ENCODE measurements around the gene ADIPOR2.

The ADIPOR2 gene

DNA sequence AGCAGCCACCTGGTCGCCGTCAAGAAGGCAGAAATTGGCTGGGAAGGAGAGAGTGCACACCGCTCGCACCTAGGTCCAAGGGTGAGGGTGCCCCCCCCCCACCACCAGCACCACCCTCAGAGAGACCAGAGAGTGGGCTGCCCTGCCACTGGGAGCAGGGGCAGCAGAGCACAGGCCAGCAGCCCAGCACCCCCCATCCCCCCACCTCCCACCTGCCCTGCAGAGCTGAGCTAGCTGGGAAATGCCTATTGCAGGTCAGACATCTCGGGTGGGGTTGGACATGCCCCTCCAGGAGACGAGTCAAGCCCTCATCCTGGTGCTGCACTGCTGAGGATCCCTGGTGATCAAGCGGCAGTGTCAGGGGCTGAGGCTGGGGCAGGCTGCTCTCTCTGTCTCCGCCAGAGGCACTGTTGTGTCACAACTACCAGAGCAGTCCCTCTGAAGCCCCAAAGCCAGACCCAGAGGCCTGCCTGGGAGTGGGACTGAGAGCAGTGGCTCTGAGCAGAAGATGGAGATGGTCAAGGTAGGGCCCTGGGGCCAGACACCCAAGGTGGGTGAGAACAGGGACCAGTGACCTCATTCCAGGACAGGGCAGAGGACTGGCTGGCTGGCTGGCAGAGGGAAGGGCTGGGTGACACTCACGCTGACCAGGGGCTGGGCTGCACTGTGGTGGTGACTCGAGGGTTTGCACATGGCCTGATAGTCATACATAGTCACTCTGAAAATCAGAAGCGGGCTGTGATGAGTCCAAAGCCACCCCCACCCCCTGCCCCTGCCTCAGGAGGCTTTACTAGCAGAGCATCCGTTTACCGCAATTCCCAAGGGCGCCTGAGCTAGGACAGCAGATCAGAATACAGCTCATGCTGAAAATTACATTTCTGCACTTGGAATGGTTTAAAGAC, 109.8 kb downstream of the ADIPOR2 start:
- peak; percentile 60 for DNase-seq

DNA sequence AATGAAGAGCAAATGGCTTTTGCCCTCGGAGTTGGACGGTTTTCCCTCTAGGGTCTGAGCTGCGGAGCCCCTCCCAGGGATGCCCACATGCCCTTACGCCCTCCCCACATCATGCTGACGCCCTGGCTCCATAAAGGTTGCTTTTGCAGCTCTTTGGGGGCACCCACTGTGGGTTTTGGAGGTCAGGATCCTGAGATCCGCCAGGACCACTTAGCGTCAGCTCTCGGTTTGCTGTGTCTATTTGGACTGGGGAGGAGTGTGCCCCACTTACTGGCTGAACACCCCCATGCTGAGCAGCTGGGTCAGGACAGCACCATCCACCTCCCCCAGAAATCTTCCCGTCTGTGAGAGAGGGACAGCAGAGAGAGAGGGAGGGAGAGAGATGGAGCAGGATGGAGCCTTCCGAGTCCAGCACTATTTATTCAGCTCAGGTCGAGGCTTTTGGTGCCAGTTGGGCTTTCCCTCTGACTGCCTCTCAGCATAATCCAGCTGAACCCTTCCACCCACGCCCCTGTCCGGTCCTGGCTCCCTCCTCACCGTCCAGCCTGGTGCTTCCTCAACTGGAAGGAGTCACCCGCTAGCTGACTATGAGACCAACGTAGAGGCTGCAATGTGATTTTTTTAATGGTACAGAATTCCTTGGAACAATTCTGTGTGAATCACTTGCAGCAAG, 110.6 kb downstream of the ADIPOR2 start:
- no peak for DNase-seq

DNA sequence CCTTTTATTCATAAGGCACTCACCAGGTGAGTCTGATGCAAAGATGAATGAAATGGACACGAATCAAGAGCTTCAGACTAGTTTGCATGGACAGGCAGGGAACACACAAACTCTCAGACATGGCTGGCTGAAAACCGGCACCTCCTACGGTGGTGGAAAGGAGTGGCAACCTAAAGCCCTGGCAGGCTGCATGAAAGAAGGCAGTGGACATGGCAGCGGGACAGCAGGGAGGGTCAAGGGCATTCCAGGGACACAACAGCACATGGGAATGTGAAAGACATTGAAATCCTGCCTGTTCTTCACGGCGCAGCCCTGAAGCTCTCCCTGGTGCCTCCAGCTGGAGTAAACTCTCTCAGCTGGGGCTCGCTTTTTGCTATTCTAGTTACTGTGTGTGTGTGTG, 112.9 kb downstream of the ADIPOR2 start:
- no peak for DNase-seq

DNA sequence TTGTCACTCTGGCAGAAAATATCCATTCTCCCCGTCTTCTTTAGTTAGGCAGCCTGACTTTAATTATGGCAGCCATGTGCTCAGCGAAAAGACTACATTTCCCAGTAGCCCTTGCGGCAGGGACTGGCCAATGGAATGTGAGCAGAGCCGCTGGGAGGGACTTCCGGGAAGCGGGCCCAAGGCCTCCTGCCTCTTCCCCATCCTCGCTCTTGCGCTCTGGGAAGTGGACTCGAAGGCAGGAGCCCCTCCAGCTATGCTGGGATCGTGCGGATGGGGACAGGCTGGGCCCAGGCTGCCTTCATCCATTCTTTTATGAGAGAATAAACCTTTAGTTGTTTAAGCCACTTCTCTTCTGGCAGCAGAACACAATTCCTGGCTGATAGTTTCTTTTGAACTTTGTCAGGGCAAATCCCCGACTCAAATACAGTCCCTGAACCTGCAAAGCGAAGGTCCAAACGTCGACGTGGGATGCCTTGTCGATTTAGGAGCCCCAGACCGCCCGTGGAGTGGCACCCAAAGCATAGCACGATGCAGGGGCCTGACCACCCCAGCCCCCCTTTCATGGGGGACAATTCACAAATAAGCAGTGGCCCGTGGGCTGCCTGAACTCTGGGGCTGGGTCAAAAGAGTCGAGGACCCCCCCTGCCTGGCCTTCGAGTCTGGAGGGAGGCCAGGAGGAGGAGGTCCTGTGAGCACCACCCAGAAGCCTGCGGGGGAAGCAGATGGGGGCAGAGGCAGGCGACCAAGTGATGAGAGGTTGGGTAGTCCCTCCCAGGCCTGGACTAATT, 113.9 kb downstream of the ADIPOR2 start:
- peak; percentile 92 for DNase-seq

DNA sequence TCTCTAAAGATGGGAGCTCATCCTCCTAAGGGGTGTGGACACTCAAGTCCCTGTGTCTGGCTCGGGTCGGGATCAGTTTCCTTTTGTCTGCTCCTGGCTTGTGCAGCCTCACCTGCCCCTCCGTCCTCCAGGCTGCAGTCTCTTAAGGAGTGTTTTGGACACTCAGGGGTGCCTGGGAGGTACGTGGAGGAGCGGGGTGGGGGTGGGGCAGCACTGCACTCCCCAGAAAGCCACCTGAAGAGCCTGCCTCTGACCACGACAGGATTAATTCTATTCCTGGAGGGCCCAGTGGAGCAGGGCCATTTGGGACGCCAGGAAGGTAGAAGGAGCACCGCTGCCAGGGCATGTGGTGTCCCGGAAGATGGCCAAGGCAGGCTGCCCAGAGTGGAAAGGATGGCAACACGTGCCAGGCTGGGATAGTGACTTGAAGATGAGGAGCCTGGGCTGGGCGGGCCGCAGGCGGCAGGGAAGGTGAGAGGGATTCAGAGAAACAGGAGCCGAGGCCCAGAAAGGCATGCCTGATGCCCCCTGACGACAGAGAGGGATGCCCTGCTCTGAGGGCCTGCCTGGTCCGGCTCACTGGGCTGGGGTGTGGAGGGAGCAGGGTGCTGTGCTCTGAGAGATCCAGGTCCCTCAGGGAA, 114.7 kb downstream of the ADIPOR2 start:
- no peak for DNase-seq

DNA sequence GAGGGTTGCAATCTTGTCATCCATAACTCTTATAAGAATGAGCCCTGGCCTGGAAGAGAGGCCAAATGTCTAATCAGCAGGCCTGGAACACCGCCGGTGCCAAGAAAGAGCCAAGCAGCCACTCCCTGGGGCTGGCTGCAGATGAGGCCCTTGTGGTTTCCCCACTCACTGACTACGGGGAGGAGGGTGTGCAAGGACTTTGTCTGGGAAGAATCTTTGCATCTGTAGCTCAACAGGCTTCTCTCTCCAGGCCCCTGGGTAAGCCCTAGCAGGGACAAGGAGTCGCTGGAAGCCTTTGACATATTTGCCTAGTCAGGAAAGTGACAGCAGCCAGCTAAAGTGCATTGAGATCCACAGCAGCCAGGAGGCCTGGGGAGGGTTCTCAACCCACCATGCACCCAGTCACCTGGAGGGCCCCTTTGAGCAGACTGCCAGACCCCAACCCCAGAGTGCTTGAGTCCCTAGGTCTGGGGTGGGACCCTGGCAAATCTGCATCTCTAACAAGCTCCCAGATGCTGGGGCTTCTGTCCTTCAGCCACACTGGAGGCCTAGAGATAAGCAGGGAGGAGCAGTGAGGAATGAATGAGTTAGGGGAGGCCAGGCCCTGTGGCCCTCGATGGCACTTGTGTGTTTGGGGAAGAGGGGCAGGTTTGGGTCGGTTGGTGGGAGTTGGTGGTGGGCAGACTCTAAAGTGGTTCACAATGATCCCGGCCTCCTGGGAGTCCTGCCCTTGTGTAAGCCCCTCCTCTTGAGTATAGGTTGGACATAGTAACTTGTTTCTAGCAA, 115.6 kb downstream of the ADIPOR2 start:
- no peak for DNase-seq

DNA sequence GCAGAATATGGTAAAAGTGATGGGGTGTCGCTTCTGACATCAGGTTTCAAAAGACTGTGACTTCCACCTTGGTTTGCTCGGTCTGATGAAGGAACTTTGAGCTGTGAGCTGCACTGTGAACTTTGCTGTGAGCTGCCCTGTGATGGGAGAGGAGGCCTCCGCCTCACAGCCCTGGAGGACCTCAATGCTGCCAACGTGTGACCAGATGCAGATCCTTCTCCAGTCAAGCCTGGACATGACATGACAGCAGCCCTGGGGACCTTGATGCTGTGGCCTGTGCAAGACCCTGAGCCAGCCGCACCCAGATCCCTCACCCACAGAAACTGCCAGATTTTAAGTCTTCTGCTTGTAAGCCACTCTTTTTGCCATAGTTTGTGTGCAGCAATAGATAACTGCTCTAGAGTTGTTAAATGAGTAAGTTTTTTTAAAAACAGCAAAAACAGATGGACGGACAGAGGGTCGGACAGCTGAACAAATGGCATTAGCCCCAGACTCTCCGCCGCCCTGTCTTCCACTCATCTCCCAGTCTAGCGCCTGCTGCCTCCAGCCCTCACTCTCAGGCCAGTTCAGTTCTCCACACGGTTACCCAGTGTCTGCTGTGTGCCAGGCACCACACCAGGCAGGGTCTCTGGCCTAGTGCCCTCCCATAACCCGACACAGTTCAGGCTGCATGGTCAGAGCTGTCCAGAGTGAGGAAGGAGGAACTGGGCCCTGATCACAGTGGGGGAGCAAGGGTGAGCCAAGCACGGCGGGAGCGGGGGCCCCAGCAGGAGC, 116.4 kb downstream of the ADIPOR2 start:
- no peak for DNase-seq

DNA sequence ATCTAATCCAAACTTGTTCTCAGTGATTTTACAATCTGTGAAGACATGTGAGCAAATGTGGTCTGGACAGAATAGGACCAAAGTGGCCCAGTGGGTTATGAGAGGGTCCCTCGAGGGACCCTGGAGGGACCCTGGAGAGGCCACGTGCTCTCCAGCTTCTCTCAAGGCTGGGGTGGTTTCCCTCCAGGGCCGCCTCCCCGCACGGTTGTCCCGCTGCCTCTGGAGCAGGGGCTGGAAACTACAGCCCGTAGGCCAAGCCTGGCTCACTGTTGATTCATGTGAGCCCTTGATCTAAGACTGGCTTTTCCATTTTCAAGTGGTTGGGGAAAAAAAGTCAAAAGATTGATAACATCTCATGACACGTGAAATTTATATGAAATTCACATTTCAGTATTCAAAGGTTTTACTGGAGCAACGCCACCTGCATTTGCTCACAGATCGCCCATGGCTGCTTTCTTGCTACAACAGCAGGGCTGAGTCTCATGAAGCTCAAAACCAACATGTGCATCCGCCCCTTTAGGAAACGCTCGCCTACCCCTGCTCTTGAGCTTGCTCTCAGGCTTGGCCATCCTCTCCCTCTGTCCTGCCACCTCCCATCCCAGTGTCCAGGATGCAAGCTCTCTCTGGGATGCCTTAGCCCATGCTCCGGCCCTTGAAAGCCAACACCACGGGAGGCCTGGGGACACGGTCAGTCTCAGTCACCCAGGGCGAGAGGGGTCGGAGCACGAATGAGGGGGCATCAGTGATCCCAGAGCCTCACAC, 117.3 kb downstream of the ADIPOR2 start:
- no peak for DNase-seq

DNA sequence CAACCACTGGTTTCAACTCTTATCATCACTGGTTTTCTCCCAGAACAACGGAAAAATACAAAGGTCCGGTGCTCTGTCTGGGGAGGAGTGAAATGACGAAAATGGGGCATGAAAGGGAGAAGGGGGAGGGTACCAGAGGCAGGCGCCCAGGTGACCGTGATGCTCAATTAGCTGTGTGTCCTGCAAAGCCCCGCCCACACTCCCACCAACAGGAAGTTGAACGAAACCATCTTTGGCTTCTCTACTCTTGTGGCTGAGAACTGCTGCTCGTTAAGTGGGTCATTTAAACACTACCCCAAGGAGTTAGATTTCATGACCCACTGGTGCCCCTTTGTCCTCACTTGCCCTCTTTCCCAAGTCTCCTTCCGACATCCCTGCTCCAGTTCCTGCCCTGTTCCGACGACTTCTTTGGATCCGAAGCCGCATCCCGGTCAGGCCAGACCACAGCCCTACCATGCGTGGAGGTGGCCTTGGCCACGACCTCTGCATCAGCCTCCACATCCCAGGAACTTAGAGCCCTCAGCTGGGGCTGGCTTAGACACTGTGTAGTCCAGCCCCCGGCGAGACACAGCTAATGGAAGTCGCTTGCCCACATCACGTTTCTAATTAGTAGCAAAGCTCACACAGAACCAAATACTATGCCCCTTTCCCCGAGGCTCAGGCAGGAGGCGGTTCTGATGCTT, 118.1 kb downstream of the ADIPOR2 start:
- no peak for DNase-seq

DNA sequence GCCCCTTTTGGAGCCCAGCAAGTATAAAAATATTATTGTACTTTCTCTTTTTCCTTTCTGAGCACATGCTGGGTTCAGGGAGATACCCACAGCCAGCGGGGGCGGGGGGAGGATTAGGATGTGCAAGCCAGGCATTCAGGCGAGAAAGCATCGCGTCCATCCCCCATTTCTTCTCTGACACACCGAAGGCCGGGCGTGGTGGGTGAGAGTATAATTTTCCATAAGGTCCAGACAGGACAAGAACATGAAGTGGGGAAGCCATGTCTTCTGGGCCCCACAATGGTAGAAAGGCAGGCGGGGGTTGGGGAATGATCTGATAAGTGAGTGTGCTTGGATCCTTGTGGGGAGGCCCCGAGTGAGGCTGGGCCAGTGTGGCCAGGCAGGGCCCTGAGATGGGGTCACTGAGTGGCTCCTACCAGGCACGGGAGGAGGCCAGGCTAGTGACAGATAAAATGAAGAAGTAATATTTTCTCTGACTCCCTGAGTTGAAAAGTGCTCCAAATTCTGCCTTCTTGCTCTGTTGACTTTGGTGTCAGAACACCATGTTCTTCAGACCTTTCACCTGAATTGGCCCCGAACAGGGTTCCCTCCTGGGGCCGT, 118.8 kb downstream of the ADIPOR2 start:
- no peak for DNase-seq

DNA sequence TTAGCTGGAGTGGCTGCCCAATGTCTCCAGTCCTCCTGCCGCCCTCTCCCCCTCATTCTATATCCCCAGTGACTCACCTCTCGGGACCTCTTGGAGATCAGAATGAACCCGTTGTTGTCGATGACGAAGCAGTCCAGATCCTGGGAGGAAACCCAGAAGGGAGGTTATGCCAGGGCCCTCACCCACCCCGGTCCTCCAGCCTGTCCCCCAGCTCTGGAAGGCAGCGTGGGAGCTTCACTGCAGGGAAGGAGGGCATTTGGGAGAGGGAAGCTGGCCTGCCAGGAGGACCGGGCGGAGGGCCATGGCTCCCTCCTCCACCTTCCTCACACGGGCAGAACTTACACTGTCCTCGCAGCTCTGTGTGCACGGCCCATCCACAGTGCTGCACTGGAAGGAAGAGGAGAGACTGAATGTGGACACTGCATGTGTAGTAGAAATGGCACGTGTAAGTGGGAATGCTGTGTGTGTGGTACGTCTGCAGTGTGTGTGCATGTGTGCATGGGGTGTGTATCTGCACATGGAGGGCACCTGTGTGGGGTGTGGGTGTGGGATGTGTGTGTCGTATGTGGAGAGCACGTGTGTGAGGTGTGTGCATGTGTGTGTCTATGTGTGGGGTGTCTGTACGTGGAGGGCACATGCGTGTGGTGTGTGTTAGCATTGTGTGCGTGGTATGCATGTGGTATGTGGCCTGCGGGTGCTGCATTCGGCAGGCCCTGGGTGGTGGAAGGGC, 119.5 kb downstream of the ADIPOR2 start:
- no peak for DNase-seq

DNA sequence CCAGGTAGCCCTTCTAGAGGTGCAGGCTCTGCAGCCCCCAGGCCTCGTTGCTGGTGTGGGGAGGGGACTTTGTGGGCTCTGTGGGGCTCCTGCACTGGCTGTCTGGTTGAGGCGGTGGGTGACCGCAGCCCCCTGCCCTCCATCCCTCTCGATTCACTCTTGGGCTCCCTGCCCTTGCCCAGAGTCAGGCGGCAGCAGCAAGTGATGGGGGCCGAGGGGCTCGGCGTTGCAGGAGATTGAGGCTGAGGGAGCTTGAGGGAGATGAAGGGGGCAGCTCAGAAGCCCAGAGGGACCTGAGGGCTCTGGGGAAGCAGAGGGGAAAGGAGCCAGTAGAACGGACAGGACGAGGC, 120.0 kb downstream of the ADIPOR2 start:
- no peak for DNase-seq

DNA sequence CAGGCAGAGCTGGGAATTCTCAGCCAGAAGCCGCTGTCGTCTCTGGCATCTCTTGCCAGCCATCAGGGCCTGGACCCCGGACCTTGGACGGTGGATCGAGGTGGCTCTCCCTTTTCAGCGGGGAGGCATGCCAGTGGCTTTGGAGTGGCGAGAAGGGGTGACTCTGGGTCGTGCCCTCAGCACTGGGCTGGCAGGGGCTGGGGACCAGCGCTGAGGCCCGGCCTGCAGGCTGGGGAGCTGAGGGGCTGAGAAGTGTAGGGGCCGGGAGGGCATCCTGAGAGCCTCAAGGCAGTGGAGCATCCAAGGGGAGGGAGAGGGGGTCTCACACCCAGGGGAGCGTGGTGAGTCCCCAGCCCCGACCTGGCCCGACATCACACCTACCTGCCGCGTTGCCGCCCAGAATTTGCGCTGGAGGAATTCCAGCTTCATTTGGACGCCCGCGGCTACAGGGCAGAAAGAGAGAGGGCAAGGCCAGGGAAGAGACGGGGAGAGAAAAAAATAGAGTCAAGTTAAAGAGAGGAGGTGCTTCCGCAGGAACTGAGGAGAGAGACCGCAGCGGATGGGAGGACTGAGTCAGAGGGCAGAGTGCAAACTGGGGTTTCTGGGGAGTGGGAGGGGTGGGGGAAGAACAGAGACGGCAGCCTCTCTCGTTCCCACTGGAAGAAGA, 120.5 kb downstream of the ADIPOR2 start:
- DNase-seq = no peak

DNA sequence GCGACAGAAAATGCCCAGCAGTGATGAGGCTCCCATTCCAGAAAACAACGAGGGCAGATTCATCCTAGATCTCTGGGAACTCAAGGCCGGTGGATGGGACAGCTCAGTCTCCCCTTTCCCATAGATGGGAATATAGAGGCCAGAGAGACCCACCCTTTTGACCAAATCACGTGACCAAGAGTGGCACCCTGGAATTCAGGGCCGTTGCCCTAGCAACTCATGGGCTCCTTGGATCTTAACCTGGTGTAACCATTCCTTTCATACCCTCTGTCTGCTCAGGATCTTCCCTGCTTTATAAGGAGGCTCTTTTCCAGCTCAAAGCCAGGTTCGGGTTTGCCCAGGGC, 121.0 kb downstream of the ADIPOR2 start:
- no peak for DNase-seq

DNA sequence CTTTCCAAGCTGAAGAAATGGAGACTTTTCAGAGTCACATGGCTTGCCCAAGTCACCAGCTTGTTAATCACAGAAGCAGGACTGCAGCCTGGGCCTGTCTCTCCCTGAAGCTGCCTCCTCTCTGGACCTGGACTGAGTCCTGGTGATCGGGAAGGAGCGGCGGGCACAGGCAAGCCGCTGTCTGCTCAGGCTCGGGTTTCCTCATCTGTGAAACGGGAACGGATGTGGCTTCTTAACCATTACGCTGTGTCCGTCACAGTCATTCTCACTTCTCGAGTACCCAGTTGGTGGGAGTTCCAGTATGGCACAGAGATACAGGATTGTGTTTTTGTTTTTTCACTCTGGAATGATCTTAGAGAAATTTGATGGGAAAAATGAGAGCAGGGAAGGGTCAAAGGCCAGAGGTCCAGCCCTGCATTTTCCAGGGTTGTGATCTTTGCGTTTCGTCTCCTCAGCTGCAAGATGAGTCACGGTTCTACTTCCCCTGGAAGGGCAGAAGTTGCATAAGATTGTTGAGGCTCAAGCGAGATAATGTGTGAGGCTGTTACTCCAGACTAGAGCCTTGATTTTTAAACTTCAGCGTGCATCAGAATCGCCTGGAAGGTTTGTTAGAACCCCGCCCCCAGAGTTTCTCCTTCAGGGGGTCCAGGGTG, 121.9 kb downstream of the ADIPOR2 start:
- DNase-seq = no peak

DNA sequence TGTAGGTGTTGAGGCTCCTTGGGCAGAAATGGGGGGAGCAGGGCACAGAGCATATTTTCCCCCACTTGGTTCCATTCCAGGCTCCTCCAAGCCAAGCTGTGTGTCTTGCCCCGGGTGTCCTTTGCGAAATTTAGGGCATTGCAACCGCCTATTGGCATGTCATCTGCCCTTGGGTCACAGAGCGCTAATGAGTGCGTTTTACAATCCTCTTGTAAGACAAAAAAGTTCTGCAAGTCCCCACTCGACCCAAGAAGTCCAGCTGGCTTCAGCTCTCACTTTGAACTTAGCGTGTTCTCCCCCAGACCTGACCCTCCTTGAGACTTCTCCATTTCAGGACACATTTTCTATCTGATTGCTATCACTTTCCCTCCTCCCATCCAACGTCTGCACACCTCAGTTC, 123.4 kb downstream of the ADIPOR2 start:
- no peak for DNase-seq

DNA sequence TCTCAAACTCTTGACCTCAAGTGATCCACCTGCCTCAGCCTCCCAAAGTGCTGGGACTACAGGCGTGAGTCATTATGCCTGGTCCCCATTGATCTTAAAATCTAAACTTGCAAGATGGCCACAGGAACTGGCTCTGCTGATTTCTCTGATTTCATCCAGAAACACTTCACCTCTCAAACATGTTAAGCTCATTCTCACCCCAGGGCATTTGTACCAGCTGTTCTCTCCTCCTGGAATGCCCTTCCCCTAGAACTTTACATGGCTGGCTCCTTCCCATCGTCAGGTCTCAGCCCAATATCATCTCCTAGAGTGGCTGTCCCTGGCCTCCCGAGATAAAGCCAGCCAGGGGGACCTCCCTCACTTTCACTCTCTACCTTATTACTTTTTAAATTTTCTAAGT, 124.2 kb downstream of the ADIPOR2 start:
- DNase-seq = no peak

Measured in fibroblast of skin of back (primary cell).